Transverse colon (tissue), 3 donors: Measurements from ENCODE around the gene MPP2.
"Not testable (repeated sequence)": the region's sequence is repeated elsewhere in the genome, so short reads cannot be mapped to it uniquely, and the experiment has no call there.

Experiments
- CTCF ChIP-seq, 5 experiments: fragments of 200-600 bp in 3 of 5; fragments of 450-650 bp in 2 of 5; sonication (generic) in 3 of 5; IDR thresholded peaks; 1 replicate in 2 of 5; 2 replicates in 3 of 5; pipeline ENCODE4 v1.5.1; 2016 to 2017; ENCODE audit warnings: antibody characterized with exemption in 5 of 5, inconsistent platforms in 3 of 5, mild to moderate bottlenecking in 2 of 5, moderate library complexity in 1 of 5
- EP300 ChIP-seq: sonication (generic); formaldehyde crosslinking; IDR thresholded peaks from one replicate; pipeline ENCODE4 v1.6.1; 2017; ENCODE audit warnings: antibody characterized with exemption, low read depth
- POLR2A ChIP-seq: fragments of 450-650 bp; IDR thresholded peaks from one replicate; pipeline ENCODE4 v1.6.1; 2016; ENCODE audit warnings: antibody characterized with exemption, mild to moderate bottlenecking, moderate library complexity

- not testable (repeated sequence) for TF ChIP-seq EP300; CTCF (IDR thresholded peaks at IDR 0.05); POLR2A
These were observed 65.0 kb downstream of the MPP2 start for GRCh38 chr17:43842091-43842974.
